H1 (cell line): Measurements from ENCODE around the gene ARHGEF28. TPM values are rescaled to one million over a fixed set of nuclear protein-coding genes. Genes with fewer than 3 reads are reported as not detected.

Experiments
- KDM5A ChIP-seq: fragments of 200-600 bp; IDR thresholded peaks from 2 replicates; pipeline ENCODE4 v1.7.1; 2012; ENCODE audit warnings: mild to moderate bottlenecking, low read length, inconsistent platforms, mixed read lengths
- TAF1 ChIP-seq: IDR thresholded peaks from 2 replicates; pipeline ENCODE4 v1.6.1; 2011; ENCODE audit warnings: mild to moderate bottlenecking, low read depth, low read length
- polyA plus RNA-seq, 7 experiments: library from polyadenylated mRNA; depleted of rRNA in 3 of 7; stranded (reverse) in 5 of 7; unstranded in 2 of 7; fragments of >200 nt in 5 of 7; fragments of 200-250 nt in 2 of 7; gene quantifications; 1 replicate in 5 of 7; 2 replicates in 1 of 7; 4 replicates in 1 of 7; pipeline versions ENCODE4 v1.2.1 to v1.2.3, GENCODE V29; 2011 to 2013; ENCODE audit warnings: missing spikeins in 2 of 7, mixed read lengths in 2 of 7
- total RNA-seq: library from RNA; stranded (reverse); fragmentation: NEBNext Ultra II Directional; extraction: Animal tissue kit (Norgen Biotek cat#: 25700); gene quantifications from 2 replicates; pipeline ENCODE4 v1.2.1, GENCODE V29; 2021

The ARHGEF28 gene
- total and polyA plus RNA-seq, 2 of the 8 experiments (the other 6 are each of a cell fraction or from before 2014, with no cell fraction given): 0.33 to 1.0 TPM

DNA sequence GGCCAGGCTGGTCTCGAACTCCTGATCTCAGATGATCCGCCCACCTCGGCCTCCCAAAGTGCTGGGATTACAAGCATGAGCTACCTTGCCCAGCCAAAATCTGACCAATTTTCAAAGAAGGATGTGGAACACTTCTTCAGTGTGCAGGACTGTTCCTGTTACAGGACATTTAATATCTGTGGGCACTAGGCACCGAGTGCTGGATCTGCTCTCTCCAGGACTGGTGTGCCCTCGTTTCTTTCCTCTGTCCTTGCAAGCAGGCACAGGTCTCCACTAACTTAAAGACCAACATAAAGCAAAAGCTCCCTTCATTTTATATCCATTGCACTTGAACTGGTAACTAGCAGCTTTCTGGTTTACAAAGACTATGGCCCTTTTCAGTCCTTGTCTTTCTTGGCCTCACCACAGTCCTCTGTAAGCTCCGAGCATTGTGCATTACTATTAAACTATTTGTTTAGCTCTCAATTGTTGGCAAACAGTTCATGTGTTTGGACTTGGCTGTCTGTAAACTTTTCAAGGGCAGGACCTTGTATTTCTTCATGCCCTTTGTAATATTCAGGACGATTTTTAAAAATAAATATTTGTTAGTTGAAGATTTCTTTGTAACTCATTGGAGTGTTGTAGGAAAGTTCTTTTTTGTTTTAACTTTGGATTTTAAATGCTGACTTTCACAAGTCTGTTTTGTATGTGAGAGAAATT is 37.3 kb downstream of the ARHGEF28 start (continued):
- TF ChIP-seq KDM5A (no peak), TAF1 (no peak)
